Kidney epithelial cell (primary cell): Measurements from ENCODE around the gene TEX48. TPM values are rescaled to one million over a fixed set of nuclear protein-coding genes. Genes with fewer than 3 reads are reported as not detected.

ENCODE experiments used
- DNase-seq: peaks from one replicate; pipeline ENCODE4 v3.0.0-alpha.2; 2010; ENCODE audit warnings: low read depth
- H3K27me3 ChIP-seq: 2 replicates; pipeline ENCODE4 v1.6.0; 2011; ENCODE audit warnings: low read length; ENCODE audit not compliant: control insufficient read depth, insufficient read depth
- H3K36me3 ChIP-seq: 2 replicates; pipeline ENCODE4 v1.5.1; 2011; ENCODE audit warnings: low read length; ENCODE audit not compliant: control insufficient read depth, insufficient read depth
- H3K4me3 ChIP-seq: 2 replicates; pipeline ENCODE4 v1.5.1; 2011; ENCODE audit warnings: low read depth, mild to moderate bottlenecking, control low read depth, low read length
- total RNA-seq: library from RNA; depleted of rRNA; stranded (reverse); fragments of >200 nt; gene quantifications from 2 replicates; pipeline ENCODE4 v1.2.3, GENCODE V29; 2015
- TF ChIP-seq, protein P1 (sequence below): IDR thresholded peaks from 2 replicates; pipeline ENCODE4 v1.5.1; 2011; ENCODE audit warnings: mild to moderate bottlenecking, moderate library complexity, low read length, control low read depth, inconsistent platforms; ENCODE audit not compliant: insufficient read depth, poor library complexity, severe bottlenecking

Gene TEX48
- total RNA-seq, 1 donor from 2014 or later: not detected

DNA sequence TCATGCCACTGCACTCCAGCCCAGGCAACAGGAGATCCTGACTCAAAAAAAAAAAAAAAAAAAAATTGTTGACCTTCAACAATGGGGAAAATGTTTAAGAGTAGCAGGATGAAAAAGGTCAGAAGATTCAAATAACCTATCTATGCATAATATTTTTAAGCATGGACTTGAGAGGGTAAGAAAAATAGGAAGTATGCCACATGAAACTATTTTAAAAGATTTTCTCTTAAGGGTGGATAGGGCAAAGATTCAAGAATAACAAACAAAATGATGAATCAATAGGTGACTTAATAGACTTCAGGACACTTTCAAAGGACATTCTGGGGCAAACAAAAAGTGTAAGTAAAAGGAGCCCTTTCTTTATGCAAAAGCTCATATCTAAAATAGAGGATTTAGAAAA is 3.2 kb downstream of the TEX48 start:
- DNase-seq: no peak
- no peaks in the 10 kb centered on the region for H3K27me3 ChIP-seq
- H3K4me3 ChIP-seq: no peak overlapping the region
- TF ChIP-seq, protein P1, sequence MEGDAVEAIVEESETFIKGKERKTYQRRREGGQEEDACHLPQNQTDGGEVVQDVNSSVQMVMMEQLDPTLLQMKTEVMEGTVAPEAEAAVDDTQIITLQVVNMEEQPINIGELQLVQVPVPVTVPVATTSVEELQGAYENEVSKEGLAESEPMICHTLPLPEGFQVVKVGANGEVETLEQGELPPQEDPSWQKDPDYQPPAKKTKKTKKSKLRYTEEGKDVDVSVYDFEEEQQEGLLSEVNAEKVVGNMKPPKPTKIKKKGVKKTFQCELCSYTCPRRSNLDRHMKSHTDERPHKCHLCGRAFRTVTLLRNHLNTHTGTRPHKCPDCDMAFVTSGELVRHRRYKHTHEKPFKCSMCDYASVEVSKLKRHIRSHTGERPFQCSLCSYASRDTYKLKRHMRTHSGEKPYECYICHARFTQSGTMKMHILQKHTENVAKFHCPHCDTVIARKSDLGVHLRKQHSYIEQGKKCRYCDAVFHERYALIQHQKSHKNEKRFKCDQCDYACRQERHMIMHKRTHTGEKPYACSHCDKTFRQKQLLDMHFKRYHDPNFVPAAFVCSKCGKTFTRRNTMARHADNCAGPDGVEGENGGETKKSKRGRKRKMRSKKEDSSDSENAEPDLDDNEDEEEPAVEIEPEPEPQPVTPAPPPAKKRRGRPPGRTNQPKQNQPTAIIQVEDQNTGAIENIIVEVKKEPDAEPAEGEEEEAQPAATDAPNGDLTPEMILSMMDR: no peak
- no peaks in the 10 kb centered on the region for H3K36me3 ChIP-seq

DNA sequence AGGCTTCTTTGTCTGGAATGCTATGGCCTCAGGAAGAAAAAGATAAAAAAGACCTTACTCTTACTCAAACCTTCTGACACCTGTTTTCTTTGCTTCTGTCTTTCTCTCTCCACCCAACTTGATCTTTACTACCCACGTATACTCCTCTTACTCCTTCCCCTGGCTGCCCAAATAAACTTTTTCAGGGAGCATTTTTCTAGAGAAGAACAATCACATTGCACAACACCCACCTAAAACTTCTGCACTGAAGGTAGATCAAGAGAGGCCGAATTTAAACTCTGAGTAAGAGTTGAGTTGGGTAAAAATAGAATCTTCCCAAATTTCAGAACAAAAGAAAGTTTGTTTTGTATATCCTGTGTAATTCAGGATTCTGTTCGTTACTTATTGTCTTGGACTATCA is 3.9 kb downstream of the TEX48 start:
- no peaks in the 10 kb centered on the region for H3K27me3 ChIP-seq
- TF ChIP-seq, protein P1: no peak
- H3K4me3 ChIP-seq: no peak overlapping the region

DNA sequence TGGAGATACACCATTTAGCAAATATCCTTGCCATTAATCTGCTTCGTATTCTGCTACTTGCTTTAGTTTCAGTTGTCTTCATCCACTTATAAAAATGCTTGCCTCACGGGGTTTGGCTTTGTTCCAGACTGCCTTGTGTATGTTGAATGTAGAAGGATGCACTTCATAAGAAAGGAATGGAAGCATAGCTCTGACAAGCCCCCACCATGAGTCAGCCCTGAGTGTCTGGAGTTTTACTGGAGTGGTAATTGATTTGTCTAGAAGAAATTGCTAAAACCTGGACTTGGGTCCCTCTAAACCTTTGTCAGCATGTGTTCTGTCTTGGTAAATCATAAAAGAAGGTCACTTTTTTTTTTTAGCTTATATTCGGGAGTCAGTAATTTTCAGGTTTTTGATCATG is 4.6 kb downstream of the TEX48 start:
- peak; percentile 99 for DNase-seq
- TF ChIP-seq, protein P1: no peak
- Histone ChIP-seq H3K27me3 (no peaks in the 10 kb centered on the region), H3K4me3 (no peak overlapping the region), H3K36me3 (no peaks in the 10 kb centered on the region)

More for the DNA sequence above, 3.9 kb downstream of the TEX48 start:
- no peaks in the 10 kb centered on the region for H3K36me3 ChIP-seq
- no peak for DNase-seq

DNA sequence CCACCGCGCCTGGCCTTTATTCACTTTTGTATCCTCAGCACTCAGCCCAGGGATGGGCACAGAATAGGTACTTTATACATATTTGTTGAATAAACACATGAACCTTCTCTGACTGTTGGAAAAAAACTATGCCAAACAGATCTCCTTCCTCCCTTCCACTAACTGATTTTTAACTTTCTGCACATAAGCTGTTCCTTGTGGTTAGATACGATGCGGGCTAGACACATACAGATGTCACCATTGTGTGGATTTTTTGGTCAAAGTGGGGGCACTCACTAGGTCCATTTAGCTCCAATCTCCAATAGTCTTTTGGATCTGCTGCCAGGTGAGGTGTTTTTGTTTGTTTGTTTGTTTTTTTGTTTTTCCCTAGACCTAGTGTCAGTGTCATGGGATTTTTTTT is 5.1 kb downstream of the TEX48 start:
- no peak for DNase-seq
- no peaks in the 10 kb centered on the region for H3K36me3 ChIP-seq
- H3K4me3 ChIP-seq: no peak overlapping the region
- TF ChIP-seq, protein P1: no peak
- no peaks in the 10 kb centered on the region for H3K27me3 ChIP-seq

DNA sequence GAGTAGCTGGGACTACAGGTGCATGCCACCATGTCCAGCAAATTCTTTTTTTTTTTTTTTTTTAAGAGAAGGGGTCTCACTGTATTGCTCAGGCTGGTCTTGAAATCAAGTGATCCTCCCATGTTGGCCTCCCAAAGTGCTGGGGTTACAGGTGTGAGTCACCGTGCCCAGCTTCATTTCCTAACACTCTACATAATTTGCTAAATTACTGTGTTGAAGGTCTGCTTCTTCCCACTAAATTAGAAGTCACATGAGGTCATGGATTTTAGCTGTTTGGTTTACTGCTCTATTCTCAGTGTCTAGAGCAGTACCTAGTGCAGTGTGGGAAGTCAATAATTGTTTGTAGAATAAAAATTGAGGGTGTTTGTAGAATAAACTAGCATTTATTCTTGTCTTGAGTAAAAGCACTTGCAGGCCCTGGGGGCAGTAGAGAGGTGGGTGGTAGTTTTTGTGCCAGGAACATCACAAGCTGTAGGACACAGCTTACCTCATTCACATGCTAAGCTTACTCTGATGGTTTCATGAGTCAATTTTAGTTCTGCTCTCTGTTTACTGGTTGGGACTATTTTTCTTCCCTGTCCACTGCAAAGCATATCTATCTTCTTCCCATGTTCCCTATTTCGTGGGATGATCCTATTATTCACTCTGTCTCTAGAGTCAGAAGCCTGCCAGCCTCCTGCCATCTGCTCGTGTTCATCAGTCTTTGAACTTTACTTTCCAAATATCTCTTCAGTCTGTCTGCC is 7.0 kb downstream of the TEX48 start:
- DNase-seq: no peak

More for the DNA sequence above, 7.0 kb downstream of the TEX48 start:
- TF ChIP-seq, protein P1: no peak
- Histone ChIP-seq H3K36me3 (no peaks in the 10 kb centered on the region), H3K4me3 (no peak overlapping the region), H3K27me3 (no peaks in the 10 kb centered on the region)
